ENCODE measurements around the gene RFX3. TPM values are rescaled to one million over a fixed set of nuclear protein-coding genes. Genes with fewer than 3 reads are reported as not detected.

The RFX3 gene
- total and polyA plus RNA-seq, 4 donors, result 0.30 to 4.6 (median 1.5) TPM

- TF ChIP-seq FOXA2 (IDR thresholded peaks at IDR 0.05) (no peak), TAF1 (conservative IDR thresholded peaks at IDR 0.05) (no peak), SP1 (IDR thresholded peaks at IDR 0.05) (no peak), HNF4A (conservative IDR thresholded peaks at IDR 0.05) (no peak), FOXA1 (IDR thresholded peaks at IDR 0.05) (no peak), GABPA (IDR thresholded peaks at IDR 0.05 in 1 of 2, conservative IDR thresholded peaks at IDR 0.05 in 1 of 2) (no peak), JUND (IDR thresholded peaks at IDR 0.05) (no peak), YY1 (IDR thresholded peaks at IDR 0.05) (no peak)
- no peaks in the 10 kb centered on the region for H3K36me3 ChIP-seq (ENCODE audit: control insufficient read depth in 4 of 4, insufficient read depth in 3 of 4, low read depth in 1 of 4, low read length in 3 of 4)
- H3K4me1 ChIP-seq (ENCODE audit: control insufficient read depth in 4 of 4, insufficient read depth in 4 of 4, low read length in 3 of 4), result peaks cover 0 to 5% (median under 1%) of the 10 kb centered on the region in 4 donors
- H3K4me3 ChIP-seq (ENCODE audit: low read depth in 1 of 3, low read length in 3 of 3), result no peak overlapping the region
- no peaks in the 10 kb centered on the region for H3K9me3 ChIP-seq (ENCODE audit: control insufficient read depth in 4 of 4, low read length in 3 of 4)
- no peaks in the 10 kb centered on the region for H3K27me3 ChIP-seq (ENCODE audit: control insufficient read depth in 4 of 4, insufficient read depth in 4 of 4, low read length in 3 of 4)
- no peak overlapping the region for H3K9ac ChIP-seq (ENCODE audit: low read depth in 1 of 2, low read length in 2 of 2)
- 89% methylated on average over 4 of the region's 4 CpGs for WGBS
- no peak overlapping the region for H3K27ac ChIP-seq (ENCODE audit: low read depth in 1 of 2, low read length in 2 of 2)
- no peak for DNase-seq (ENCODE audit: low spot score)
Observed at GRCh38 chr9:3468421-3469205, 57.2 kb downstream of the RFX3 start.

- 62% methylated on average over 4 of the region's 4 CpGs for WGBS
- DNase-seq (ENCODE audit: low spot score), result peak; percentile 43
- H3K4me3 ChIP-seq (ENCODE audit: low read depth in 1 of 3, low read length in 3 of 3), result no peak overlapping the region
- no peaks in the 10 kb centered on the region for H3K27me3 ChIP-seq (ENCODE audit: control insufficient read depth in 4 of 4, insufficient read depth in 4 of 4, low read length in 3 of 4)
- TF ChIP-seq CTCF (IDR thresholded peaks at IDR 0.05; ENCODE audit: low read depth, low read length, missing input control) (peak; percentile 69), SP1 (IDR thresholded peaks at IDR 0.05) (no peak), RAD21 (IDR thresholded peaks at IDR 0.05) (peak; percentile 94 to 95)
- H3K27ac ChIP-seq (ENCODE audit: low read depth in 1 of 2, low read length in 2 of 2), result no peak overlapping the region
- peaks cover 0 to 5% (median under 1%) of the 10 kb centered on the region in 4 donors for H3K4me1 ChIP-seq (ENCODE audit: control insufficient read depth in 4 of 4, insufficient read depth in 4 of 4, low read length in 3 of 4)
- H3K9me3 ChIP-seq (ENCODE audit: control insufficient read depth in 4 of 4, low read length in 3 of 4), result no peaks in the 10 kb centered on the region
- H3K36me3 ChIP-seq (ENCODE audit: control insufficient read depth in 4 of 4, insufficient read depth in 3 of 4, low read depth in 1 of 4, low read length in 3 of 4), result no peaks in the 10 kb centered on the region
- H3K9ac ChIP-seq (ENCODE audit: low read depth in 1 of 2, low read length in 2 of 2), result no peak overlapping the region
Observed at GRCh38 chr9:3467593-3468219, 58.1 kb downstream of the RFX3 start.

- H3K9ac ChIP-seq (ENCODE audit: low read depth in 1 of 2, low read length in 2 of 2), result no peak overlapping the region
- H3K4me3 ChIP-seq (ENCODE audit: low read depth in 1 of 3, low read length in 3 of 3), result no peak overlapping the region
- H3K36me3 ChIP-seq (ENCODE audit: control insufficient read depth in 4 of 4, insufficient read depth in 3 of 4, low read depth in 1 of 4, low read length in 3 of 4), result no peaks in the 10 kb centered on the region
- no peak overlapping the region for H3K27ac ChIP-seq (ENCODE audit: low read depth in 1 of 2, low read length in 2 of 2)
- no peak for TF ChIP-seq TAF1 (conservative IDR thresholded peaks at IDR 0.05)
- no peak for TF ChIP-seq CTCF (IDR thresholded peaks at IDR 0.05; ENCODE audit: low read depth, low read length, missing input control)
- no peak for TF ChIP-seq NR2F2 (IDR thresholded peaks at IDR 0.05)
- no peak for TF ChIP-seq RAD21 (IDR thresholded peaks at IDR 0.05)
- no peak for TF ChIP-seq REST (IDR thresholded peaks at IDR 0.05)
- 87% methylated on average over 6 of the region's 6 CpGs for WGBS
- H3K4me1 ChIP-seq (ENCODE audit: control insufficient read depth in 4 of 4, insufficient read depth in 4 of 4, low read length in 3 of 4), result peaks cover 0 to 5% (median under 1%) of the 10 kb centered on the region in 4 donors
- no peaks in the 10 kb centered on the region for H3K9me3 ChIP-seq (ENCODE audit: control insufficient read depth in 4 of 4, low read length in 3 of 4)
- DNase-seq (ENCODE audit: low spot score), result no peak
- H3K27me3 ChIP-seq (ENCODE audit: control insufficient read depth in 4 of 4, insufficient read depth in 4 of 4, low read length in 3 of 4), result no peaks in the 10 kb centered on the region
Observed at GRCh38 chr9:3464033-3464638, 61.7 kb downstream of the RFX3 start.

All from liver (tissue), 9 donors.